ENCODE results near the gene IGSF23. TPM values are rescaled to one million over a fixed set of nuclear protein-coding genes. Genes with fewer than 3 reads are reported as not detected.
"Not testable (repeated sequence)": the region's sequence is repeated elsewhere in the genome, so short reads cannot be mapped to it uniquely, and the experiment has no call there.

Gene IGSF23
- total and polyA plus RNA-seq, 7 donors: 0.23 to 0.30 TPM; not detected in 5

DNA sequence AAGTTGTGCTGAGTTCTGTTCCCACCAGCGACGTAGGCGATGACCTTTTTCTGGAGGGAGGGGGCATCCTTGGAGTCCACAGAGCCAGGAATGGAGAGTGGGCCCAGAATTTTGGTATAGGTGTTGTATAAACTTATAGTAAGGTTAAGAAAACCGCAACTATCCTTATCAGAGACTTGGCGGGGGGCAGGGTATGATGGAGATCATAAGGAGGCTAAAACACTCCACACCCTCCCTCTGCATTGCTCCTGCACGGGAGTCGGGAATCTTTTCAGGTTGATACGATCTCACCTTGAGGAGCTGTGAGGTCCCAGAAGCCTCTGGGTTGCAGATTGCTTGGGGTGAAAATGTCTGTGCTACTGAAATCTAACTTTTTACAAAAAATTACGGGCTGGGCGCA lies 51.6 kb downstream of the IGSF23 start:
- TF ChIP-seq, protein P1, sequence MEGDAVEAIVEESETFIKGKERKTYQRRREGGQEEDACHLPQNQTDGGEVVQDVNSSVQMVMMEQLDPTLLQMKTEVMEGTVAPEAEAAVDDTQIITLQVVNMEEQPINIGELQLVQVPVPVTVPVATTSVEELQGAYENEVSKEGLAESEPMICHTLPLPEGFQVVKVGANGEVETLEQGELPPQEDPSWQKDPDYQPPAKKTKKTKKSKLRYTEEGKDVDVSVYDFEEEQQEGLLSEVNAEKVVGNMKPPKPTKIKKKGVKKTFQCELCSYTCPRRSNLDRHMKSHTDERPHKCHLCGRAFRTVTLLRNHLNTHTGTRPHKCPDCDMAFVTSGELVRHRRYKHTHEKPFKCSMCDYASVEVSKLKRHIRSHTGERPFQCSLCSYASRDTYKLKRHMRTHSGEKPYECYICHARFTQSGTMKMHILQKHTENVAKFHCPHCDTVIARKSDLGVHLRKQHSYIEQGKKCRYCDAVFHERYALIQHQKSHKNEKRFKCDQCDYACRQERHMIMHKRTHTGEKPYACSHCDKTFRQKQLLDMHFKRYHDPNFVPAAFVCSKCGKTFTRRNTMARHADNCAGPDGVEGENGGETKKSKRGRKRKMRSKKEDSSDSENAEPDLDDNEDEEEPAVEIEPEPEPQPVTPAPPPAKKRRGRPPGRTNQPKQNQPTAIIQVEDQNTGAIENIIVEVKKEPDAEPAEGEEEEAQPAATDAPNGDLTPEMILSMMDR (IDR thresholded peaks at IDR 0.05): no peak

GRCh38 chr19:44666852-44667556 lies 53.6 kb downstream of the IGSF23 start:
- intact Hi-C loops (cut with DNase I): no loop called here
- Histone ChIP-seq H3K27me3 (ENCODE audit: insufficient read depth in 3 of 3, low read length in 2 of 3) (no peaks in the 10 kb centered on the region), H3K4me3 (no peak overlapping the region), H3K36me3 (ENCODE audit: insufficient read depth in 1 of 2, low read depth in 1 of 2) (peaks cover 0 to 43% of the 10 kb centered on the region in 2 donors), H3K4me1 (no peaks in the 10 kb centered on the region), H3K27ac (no peak overlapping the region), H3K9me3 (no peaks in the 10 kb centered on the region)
- no peak for DNase-seq
- ATAC-seq: peak in 3 of 4 donors; percentile 4 to 28 (median 11)
- TF ChIP-seq, protein P1 (IDR thresholded peaks at IDR 0.05): no peak
- WGBS, 3 donors: 76 to 82% (median 80%) methylated on average over 7 of the region's 7 CpGs

More for the DNA sequence above, 51.6 kb downstream of the IGSF23 start:
- 91 to 98% (median 96%) methylated on average over 10 of the region's 10 CpGs for WGBS, 3 donors
- ATAC-seq (no peak), DNase-seq (no peak)
- Histone ChIP-seq H3K27me3 (ENCODE audit: insufficient read depth in 3 of 3, low read length in 2 of 3) (no peaks in the 10 kb centered on the region), H3K36me3 (ENCODE audit: insufficient read depth in 1 of 2, low read depth in 1 of 2) (peaks cover 11 to 63% of the 10 kb centered on the region in 2 donors), H3K27ac (no peak overlapping the region), H3K4me3 (no peak overlapping the region), H3K4me1 (no peaks in the 10 kb centered on the region), H3K9me3 (no peaks in the 10 kb centered on the region)
- intact Hi-C loops (cut with DNase I): no loop called here

GRCh38 chr19:44668985-44669764 lies 55.8 kb downstream of the IGSF23 start:
- 73 to 89% (median 83%) methylated on average over 2 of the region's 2 CpGs for WGBS, 3 donors
- DNase-seq (no peak), ATAC-seq (peak in 1 of 4 donors; percentile 13)
- TF ChIP-seq, protein P1 (IDR thresholded peaks at IDR 0.05): no peak
- Histone ChIP-seq H3K4me3 (no peak overlapping the region), H3K27me3 (ENCODE audit: insufficient read depth in 3 of 3, low read length in 2 of 3) (no peaks in the 10 kb centered on the region), H3K4me1 (no peaks in the 10 kb centered on the region), H3K36me3 (ENCODE audit: insufficient read depth in 1 of 2, low read depth in 1 of 2) (peaks cover 2 to 34% of the 10 kb centered on the region in 2 donors), H3K27ac (no peak overlapping the region), H3K9me3 (no peaks in the 10 kb centered on the region)
- intact Hi-C loops (cut with DNase I): no loop called here

DNA sequence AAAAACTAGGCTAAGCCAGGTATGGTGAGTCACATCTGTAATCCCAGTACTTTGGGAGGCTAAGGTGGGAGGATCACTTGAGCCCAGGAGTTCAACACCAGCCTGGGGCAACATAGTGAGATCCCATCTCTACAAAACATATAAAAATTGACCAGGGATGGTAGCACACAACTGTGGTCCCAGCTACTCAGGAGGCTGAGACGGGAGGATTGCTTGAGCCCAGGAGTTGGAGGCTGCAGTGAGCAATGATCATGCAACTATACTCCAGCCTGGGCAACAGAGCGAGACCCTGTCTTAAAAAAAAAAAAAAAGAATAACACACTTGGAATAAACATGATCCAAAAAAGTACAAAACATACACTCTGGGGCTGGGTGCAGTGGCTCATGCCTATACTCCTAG lies 56.7 kb downstream of the IGSF23 start:
- 95 to 96% (median 95%) methylated on average over 2 of the region's 2 CpGs for WGBS, 3 donors
- DNase-seq; H3K4me1 ChIP-seq; ATAC-seq; H3K27me3 ChIP-seq (ENCODE audit: insufficient read depth in 3 of 3, low read length in 2 of 3); intact Hi-C loops (cut with DNase I); H3K4me3 ChIP-seq; H3K9me3 ChIP-seq; H3K27ac ChIP-seq: not testable (repeated sequence)
- H3K36me3 ChIP-seq (ENCODE audit: insufficient read depth in 1 of 2, low read depth in 1 of 2): peaks cover 2 to 32% of the 10 kb centered on the region in 2 donors

- TF ChIP-seq, protein P1 (IDR thresholded peaks at IDR 0.05): no peak
- DNase-seq (no peak), ATAC-seq (peak in 1 of 4 donors; percentile 17)
- no peak within 1 kb of the TSS for H3K27ac ChIP-seq
- H3K36me3 ChIP-seq (ENCODE audit: insufficient read depth in 1 of 2, low read depth in 1 of 2): peaks cover 2 to 38% of the 10 kb centered on the region in 2 donors
- H3K9me3 ChIP-seq: no peaks in the 10 kb centered on the region
- no peak within 1 kb of the TSS for H3K4me3 ChIP-seq
- H3K27me3 ChIP-seq (ENCODE audit: insufficient read depth in 3 of 3, low read length in 2 of 3): no peaks in the 10 kb centered on the region
- no peaks in the 10 kb centered on the region for H3K4me1 ChIP-seq
- WGBS, 3 donors: 66 to 88% (median 81%) methylated on average over 2 of the region's 2 CpGs
- intact Hi-C loops (cut with DNase I): no loop called here
These were observed 58.0 kb downstream of the IGSF23 start, which contains the start of gene CEACAM19 for GRCh38 chr19:44671400-44671799. TSS of gene CEACAM19 (plus strand) at chr19:44671482. CDS start at chr19:44671932, 450 bp downstream.

Data from psoas muscle (tissue), 8 donors.